SKM-1 (cell line): Measurements from ENCODE around the gene IRX2.

Experiments used
- DNase-seq: peaks from one replicate; lab custom pipeline; 2025; ENCODE audit not compliant: unreplicated experiment; lab: John Stamatoyannopoulos, UW

The IRX2 gene

GRCh38 chr5:2742921-2743679, 8.4 kb downstream of the IRX2 start:
- DNase-seq = no peak

- DNase-seq = no peak
Observed at GRCh38 chr5:2741956-2742355, 9.5 kb downstream of the IRX2 start.

GRCh38 chr5:2740876-2741555, 10.5 kb downstream of the IRX2 start:
- DNase-seq = no peak

- no peak for DNase-seq
Observed at GRCh38 chr5:2740051-2740875, 11.2 kb downstream of the IRX2 start.

GRCh38 chr5:2739360-2740050, 12.0 kb downstream of the IRX2 start:
- no peak for DNase-seq

GRCh38 chr5:2738700-2739359, 12.6 kb downstream of the IRX2 start:
- DNase-seq = no peak

GRCh38 chr5:2738156-2738699, 13.2 kb downstream of the IRX2 start:
- no peak for DNase-seq

- no peak for DNase-seq
Observed at GRCh38 chr5:2737273-2738155, 14.0 kb downstream of the IRX2 start.

- DNase-seq = no peak
Observed at GRCh38 chr5:2736872-2737271, 14.6 kb downstream of the IRX2 start.

GRCh38 chr5:2735996-2736395, 15.5 kb downstream of the IRX2 start:
- no peak for DNase-seq

- no peak for DNase-seq
Observed at GRCh38 chr5:2732850-2733249, 18.6 kb downstream of the IRX2 start.

- DNase-seq = no peak
Observed at GRCh38 chr5:2732004-2732403, 19.5 kb downstream of the IRX2 start.

- DNase-seq = no peak
Observed at GRCh38 chr5:2729189-2729588, 22.3 kb downstream of the IRX2 start.

GRCh38 chr5:2727550-2727949, 23.9 kb downstream of the IRX2 start:
- DNase-seq = no peak

GRCh38 chr5:2725980-2726765, 25.3 kb downstream of the IRX2 start:
- no peak for DNase-seq

GRCh38 chr5:2724831-2725230, 26.6 kb downstream of the IRX2 start:
- DNase-seq = no peak

GRCh38 chr5:2724031-2724581, 27.4 kb downstream of the IRX2 start:
- DNase-seq = no peak

GRCh38 chr5:2722901-2723300, 28.6 kb downstream of the IRX2 start:
- DNase-seq = no peak
